ENCODE results near the gene PEAK3. TPM values are rescaled to one million over a fixed set of nuclear protein-coding genes. Genes with fewer than 3 reads are reported as not detected.
A peak's percentile ranks its signal among the peaks of the same experiment; 100 is the strongest.
"Not testable (repeated sequence)": the region's sequence is repeated elsewhere in the genome, so short reads cannot be mapped to it uniquely, and the experiment has no call there.

Gene PEAK3
- total RNA-seq, 1 donor from 2014 or later, result 0.19 TPM

DNA sequence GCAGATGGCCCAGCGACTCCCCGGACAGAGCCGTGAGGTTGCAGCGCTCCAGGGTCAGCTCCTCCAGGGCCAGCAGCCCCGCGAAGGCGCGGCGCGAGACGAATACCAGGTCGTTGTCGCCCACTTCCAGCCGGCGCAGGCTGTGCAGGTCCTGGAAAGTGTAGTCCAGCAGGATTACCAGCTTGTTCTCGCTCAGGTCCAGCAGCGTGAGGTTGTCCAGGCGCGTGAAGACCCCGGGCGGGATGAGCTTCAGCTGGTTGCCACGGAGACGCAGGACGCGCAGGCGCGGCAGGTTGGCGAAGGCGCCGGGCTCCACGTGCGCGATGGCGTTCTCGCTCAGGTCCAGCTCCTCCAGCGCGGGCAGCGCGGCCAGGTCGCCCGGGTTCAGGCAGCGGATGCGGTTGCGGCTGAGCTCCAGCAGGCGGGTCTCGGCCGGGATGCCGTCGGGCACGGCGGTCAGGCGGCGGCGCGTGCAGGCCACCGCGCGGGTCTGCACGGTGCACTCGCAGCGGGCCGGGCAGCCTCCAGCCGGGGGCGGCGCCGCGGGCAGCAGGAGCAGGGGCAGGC is 9.3 kb upstream of the PEAK3 start:
- no peak for DNase-seq (ENCODE audit: low spot score)
- intact Hi-C loops (cut with DNase I), result no loop called here

DNA sequence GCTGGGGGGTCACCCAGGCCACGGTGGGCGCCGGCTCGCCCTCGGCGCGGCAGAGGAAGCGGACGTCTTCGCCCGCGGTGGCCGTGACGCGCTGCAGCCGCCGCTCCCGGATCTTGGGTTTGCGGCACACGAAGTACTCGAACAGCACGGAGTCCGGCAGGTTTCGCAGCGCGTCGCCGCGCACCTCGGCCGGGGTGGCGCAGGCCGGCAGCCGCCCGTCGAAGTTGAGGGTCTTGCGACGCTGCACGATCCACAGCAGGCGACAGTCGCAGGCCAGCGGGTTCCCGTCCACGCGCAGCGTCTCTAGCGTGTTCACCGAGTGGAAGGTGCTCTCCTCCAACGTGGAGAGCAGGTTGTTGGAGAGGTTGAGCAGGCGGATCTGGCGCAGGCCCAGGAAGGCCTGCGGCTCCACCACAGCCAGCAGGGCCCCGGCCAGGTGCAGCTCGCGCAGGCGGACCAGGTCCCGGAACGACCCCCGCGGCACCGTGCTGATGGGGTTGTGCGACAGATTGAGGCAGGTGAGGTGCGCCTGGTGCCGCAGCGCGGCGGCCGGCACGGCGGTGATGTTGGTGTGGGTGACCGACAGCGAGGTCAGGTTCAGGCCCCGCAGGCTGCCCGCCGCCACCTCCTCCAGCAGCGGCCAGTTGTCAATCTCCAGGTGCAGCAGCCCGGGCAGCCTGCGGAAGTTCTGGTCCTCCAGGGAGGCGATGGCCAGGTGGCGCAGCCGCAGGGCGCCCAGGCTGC is 8.6 kb upstream of the PEAK3 start:
- no peak for DNase-seq (ENCODE audit: low spot score)
- intact Hi-C loops (cut with DNase I), result no loop called here

GRCh38 chr19:2289714-2290435 is 7.9 kb upstream of the PEAK3 start:
- intact Hi-C loops (cut with DNase I), result no loop called here
- DNase-seq (ENCODE audit: low spot score), result peak; percentile 88

- intact Hi-C loops (cut with DNase I), result no loop called here
- no peak for DNase-seq (ENCODE audit: low spot score)
These were observed 7.1 kb upstream of the PEAK3 start for GRCh38 chr19:2288818-2289713.

- no peak for DNase-seq (ENCODE audit: low spot score)
- intact Hi-C loops (cut with DNase I), result no loop called here
These were observed 6.4 kb upstream of the PEAK3 start for GRCh38 chr19:2288338-2288817.

GRCh38 chr19:2287585-2288337 is 5.8 kb upstream of the PEAK3 start:
- no peak for DNase-seq (ENCODE audit: low spot score)
- intact Hi-C loops (cut with DNase I), result no loop called here

DNA sequence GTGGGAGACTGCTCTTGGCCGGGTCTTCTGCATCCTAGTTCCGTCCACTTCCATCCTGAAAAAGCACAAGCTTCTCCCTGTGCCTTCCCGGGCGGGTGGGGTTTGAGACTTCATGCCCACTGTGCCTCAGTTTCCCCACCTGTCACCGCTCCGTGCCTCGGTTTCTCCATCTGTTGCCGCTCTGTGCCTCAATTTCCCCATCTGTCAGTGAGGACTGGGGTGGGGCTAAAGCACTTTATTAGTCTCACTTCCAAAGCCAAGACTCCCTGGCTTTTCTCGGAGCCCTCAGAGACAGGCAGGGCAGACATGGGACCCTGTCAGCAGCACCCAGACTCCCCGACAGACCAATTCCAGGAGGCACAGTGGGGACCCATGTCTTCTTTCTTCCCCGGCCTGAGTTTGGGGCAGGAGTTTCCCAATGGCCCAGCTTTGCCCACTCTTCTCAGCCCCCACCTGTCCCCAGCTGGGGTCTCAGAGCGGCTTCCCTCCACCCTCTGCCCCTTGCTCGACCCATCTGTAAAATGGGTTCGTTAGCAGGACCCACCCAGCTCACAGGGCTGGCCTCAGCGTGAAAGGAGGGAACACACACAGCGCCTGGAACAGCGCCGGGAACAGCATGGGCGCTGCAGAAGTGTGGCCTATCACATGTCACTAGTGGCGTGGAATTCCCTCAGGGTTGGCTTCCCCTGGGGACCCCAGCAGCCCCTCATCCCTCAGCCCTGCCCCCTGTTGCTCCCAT is 4.6 kb upstream of the PEAK3 start:
- intact Hi-C loops (cut with DNase I), result no loop called here
- no peak for DNase-seq (ENCODE audit: low spot score)

GRCh38 chr19:2283835-2284507 is 2.0 kb upstream of the PEAK3 start:
- no peak for DNase-seq (ENCODE audit: low spot score)
- intact Hi-C loops (cut with DNase I), result no loop called here

DNA sequence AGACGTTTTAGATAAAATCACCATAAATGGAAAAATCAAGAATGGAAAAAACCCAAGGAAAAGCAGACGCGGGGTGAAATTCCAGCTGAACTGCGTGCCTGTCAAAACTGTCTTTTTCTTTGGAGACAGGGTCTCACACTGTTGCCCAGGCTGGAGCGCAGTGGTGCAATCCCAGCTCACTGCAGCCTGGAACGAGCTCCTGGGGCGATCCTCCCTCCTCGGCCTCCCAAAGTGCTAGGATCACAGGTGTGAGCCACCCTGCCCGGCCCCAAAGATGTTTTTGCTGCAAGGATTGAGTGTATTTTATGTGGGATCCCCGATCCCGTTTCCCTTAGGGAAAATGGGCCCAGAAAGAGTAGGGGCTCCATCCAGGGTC is 875 bp upstream of the PEAK3 start:
- intact Hi-C loops (cut with DNase I), result no loop called here
- DNase-seq (ENCODE audit: low spot score), result no peak

DNA sequence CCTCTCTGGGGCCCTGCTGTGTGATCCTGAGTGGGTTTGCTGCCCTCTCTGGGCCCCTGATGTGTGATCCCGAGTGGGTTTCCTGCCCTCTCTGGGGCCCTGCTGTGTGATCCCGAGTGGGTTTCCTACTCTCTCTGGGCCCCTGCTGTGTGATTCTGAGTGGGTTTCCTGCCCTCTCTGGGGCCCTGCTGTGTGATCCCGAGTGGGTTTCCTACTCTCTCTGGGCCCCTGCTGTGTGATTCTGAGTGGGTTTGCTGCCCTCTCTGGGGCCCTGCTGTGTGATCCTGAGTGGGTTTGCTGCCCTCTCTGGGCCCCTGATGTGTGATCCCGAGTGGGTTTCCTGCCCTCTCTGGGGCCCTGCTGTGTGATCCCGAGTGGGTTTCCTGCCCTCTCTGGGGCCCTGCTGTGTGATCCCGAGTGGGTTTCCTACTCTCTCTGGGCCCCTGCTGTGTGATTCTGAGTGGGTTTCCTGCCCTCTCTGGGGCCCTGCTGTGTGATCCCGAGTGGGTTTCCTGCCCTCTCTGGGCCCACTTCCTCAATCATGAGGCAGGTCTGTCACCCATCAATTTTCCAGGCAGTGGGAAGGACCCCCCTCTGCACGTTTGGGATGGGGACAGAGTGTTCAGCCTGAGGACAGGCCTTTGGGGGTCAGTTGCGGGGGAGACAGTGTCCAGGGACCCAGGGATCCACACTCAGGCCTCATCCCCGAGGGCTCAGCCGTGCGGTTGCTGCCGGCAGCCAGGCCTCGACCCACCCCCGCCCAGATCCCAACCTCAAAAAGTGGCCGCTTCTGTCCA is 512 bp downstream of the PEAK3 start:
- intact Hi-C loops (cut with DNase I); DNase-seq (ENCODE audit: low spot score): not testable (repeated sequence)

GRCh38 chr19:2280633-2281264 is 1.2 kb downstream of the PEAK3 start:
- DNase-seq (ENCODE audit: low spot score), result no peak
- intact Hi-C loops (cut with DNase I), result no loop called here

DNA sequence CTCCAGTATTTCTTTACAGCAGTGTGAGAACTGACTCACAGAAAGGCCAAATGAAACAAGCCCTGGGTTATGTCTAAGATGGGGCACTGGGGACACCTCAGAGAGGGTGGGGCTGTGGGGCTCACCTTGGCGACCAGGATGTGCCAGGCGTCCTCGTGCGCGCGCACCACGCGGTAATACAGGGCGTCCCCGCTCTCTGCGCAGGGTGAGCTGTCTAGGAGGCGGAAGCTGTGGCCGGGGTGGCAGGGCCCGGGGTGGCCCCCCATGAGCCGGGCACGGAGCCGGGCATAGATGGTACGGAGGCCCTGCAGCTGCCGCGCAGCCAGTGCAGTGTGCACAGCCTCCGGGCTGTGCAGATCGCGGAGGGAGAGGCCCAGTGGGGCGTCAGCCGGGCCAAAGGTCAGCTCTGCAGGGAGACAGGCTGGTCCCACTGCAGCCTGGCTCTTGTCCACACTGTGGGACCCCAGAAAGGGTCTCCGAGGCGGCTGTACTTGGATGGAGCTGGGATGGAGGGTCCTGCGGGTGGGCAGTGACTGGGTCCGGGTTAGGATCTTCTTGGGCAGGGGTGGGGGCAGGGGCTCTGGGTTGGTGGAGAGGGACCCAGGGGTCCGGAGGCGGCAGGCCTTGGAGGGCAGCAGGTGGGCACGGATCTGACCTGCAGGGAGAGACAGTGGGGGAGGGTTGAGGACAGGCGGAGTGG is 3.4 kb downstream of the PEAK3 start:
- no peak for DNase-seq (ENCODE audit: low spot score)
- intact Hi-C loops (cut with DNase I), result loop anchor here (5.0 to 10.0 kb wide), 2 partner anchors 114 to 336 kb away; no protein-coding TSS in a partner anchor

DNA sequence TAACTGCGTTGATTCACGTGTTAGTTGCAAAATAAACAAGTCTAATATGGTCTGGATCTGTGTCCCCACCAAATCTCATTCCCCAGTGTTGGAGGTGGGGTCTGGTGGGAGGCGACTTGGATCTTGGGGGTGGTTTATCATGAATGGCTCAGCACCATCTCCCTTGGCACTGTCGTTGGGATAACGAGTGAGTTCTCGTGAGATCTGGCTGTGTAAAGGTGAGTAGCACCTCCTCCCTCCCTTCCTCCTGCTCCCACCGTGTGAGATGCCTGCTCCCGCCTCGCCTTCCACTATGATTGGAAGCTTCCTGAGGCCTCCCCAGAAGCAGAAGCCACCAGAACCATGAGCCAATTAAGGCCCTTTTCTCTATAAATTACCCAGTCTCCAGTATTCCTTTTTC is 4.8 kb downstream of the PEAK3 start:
- intact Hi-C loops (cut with DNase I), result loop anchor here (5.0 to 10.0 kb wide), 2 partner anchors 115 to 338 kb away; no protein-coding TSS in a partner anchor
- DNase-seq (ENCODE audit: low spot score), result no peak

DNA sequence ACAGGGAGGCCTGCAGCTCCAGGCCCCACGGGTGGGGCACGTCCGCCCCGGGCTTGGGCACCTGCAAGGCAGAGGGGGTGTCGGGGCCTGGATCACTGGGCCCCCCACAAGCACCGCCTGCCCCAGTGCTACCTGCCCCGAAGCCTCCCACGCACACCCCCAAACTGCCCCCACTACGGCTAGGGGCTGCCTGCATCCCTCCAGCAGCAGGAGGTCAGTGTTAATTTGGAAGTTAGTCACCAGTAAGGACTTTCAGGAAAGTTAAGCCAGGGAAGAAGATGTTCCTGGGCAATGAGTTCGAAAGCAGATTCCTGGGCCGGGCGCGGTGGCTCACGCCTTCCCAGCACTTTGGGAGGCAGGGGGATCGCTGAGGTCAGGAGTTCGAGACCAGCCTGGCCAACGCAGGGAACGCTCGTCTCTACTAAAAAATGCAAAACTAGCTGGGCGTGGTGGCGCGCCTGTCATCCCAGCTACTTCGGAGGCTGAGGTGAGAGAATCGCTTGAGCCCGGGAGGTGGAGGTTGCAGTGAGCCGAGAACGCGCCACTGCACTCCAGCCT is 5.5 kb downstream of the PEAK3 start:
- intact Hi-C loops (cut with DNase I), result loop anchor here (5.0 to 10.0 kb wide), 2 partner anchors 116 to 338 kb away; no protein-coding TSS in a partner anchor

More for the DNA sequence above, 5.5 kb downstream of the PEAK3 start:
- DNase-seq (ENCODE audit: low spot score), result no peak

Measured in cardiac septum (tissue), 1 donor.